Activated CD4-positive, alpha-beta T cell treated with anti-CD3 and anti-CD28 coated beads for 24 hours (primary cell): ENCODE results near the gene FRMD8.

Experiments used
- DNase-seq, 2 donors: peaks; one replicate each; pipeline ENCODE4 v3.0.0-alpha.2; 2020; ENCODE audit warnings: low read depth in 2 of 2

The FRMD8 gene

DNA sequence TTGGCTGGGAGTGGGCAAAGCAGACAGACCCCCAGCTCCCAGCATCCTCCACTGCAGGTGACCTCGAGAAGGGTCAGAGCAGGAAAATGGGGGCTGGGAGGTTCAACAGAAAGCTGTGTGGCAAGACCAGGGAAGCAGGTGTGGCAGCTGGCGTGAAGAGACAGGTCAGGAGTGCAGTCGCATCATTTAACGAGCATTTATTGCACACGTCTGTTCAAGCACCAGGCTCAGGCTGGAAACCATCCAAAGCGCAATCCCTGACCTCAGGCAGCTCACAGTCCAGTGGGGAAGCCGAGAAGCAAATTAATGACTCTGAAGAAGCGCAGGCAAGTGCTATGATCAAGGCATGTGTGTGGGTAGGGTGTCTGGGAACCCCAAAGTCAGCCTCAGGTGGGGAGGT, 11.4 kb upstream of the FRMD8 start:
- DNase-seq: no peak

- no peak for DNase-seq
These were observed 10.2 kb upstream of the FRMD8 start for GRCh38 chr11:65376138-65376713.

DNA sequence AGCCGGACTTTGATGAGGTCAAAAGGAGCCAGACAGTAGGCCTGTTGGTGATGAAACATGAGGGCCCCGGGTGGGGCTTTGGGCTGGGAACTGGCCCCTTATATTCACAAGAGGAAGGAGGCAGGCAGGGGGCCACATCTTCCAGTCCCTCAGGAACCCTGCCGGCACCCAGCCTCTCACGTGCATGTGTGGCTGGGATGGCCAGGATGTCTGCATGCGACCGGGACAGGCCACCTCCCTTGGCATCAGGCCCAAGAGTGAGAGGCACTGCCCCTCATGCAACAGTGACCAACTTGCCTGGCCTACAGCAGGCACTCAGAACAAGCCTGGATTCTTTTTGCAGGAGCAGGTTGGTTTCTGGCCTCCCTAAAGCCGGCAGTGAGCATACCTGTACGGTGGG, 9.4 kb upstream of the FRMD8 start:
- no peak for DNase-seq

GRCh38 chr11:65377777-65378176, 8.7 kb upstream of the FRMD8 start:
- DNase-seq: no peak

DNA sequence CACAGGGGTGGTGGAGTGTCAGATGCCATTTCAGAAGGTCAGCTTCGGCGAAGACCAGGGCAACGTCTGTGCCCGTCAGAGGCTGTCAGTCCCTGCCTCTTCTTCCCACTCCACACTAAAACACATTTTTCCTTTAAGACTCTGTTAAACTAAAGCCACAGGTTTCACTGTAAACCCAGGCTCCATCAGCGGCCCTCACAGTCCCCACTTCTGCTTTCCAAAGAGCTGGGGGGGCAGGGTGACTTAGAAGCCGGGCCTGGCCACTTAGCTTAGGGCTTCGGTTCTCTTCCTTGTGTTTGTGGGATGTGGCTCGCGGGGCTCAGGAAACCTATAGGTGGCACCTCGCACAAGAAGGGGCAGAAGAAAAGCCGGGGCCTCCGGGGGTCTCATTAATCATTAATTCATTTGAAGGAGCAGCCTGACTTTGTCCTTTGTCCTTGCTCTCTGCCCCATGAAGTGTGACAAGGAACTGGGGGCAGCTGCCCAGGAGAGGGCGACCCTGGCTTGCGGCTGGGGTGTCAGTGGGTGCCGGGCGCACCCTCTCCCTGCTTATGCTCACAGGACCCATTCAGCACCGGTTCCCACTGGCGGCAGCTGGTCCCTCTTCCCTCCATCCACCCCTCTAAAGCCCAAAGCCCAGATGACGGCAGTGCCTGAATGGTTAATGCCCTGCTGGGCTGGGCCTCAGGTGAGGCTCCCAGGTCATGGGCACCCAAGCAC, 8.1 kb upstream of the FRMD8 start:
- no peak for DNase-seq

DNA sequence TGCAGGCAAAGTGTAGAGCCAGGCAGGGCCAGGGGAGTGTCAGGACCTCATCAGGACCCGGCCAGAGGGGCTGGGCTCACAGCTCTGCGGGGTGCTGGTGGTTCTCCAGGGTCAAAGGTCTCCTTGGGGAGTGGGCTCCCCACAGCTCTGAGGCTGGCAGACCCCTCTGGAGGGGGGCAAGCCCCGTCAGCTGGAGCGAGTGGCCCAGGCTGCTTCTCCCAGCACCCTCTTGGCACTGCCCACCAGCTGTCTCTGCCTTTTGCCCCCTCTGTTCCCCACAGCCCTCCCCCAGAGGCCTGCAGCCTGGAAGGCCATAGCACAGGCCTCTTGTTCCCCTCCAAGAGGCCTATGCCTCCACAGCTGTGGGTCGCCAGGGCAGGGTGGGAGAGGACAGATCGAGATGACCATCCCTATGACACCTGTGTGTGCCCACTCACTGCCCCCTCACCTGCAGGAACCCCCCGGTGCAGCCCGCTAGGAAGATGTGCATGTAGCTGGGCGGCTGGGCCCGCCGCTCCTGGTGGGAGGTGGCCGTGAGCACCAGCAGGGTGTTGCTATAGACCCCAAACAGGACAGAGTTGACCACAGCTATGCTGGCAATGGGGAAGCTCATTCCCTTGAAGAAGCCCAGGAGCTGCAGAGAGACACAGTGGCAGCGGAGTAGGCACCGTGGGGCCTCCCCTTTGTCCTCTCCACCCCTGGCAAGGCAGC, 7.4 kb upstream of the FRMD8 start:
- no peak for DNase-seq

- DNase-seq: no peak
These were observed 6.6 kb upstream of the FRMD8 start for GRCh38 chr11:65379698-65380459.

DNA sequence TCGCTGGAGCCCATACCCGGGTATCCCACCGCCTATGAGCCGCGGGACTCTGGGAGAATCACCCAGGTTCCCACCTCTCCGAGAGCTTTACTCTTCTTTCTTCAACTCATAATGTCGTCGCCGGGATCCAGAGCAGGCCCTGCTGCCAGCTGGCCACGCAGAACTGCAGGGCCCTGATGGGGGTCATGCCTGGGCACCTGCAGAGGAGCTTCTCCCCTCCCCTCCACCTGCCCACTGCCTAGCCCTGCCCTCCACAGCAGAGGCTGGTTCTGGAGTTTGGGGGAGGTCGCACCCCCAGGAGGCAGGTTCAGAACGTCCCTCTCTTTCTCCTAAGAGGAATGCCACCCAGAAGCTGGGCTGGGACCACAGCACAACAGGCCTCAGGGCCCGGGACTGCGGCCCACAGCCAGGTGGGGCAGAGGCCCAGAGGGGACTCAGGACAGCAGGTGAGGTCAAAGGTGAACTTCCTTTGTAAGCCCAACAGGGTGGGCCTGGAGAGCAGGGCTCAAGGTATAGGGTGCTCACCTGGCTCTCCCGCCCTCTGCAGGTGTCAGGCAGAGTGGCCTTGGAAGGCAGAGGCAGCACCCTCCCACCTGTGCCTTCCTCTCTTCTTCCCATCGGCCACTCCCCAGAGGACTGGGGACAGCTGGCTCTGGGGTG, 5.8 kb upstream of the FRMD8 start:
- DNase-seq: no peak

- DNase-seq: no peak
These were observed 4.8 kb upstream of the FRMD8 start for GRCh38 chr11:65381716-65382032.

- peak; percentile 81 to 87 for DNase-seq
These were observed 4.2 kb upstream of the FRMD8 start, which contains the start of gene SLC25A45 for GRCh38 chr11:65382033-65382803. Gene SLC25A45, minus strand, starts transcription at chr11:65382646. Its CDS starts 695 bp downstream, at chr11:65381951.

- no peak for DNase-seq
These were observed 3.6 kb upstream of the FRMD8 start for GRCh38 chr11:65382804-65383368.

GRCh38 chr11:65383778-65384177, 2.7 kb upstream of the FRMD8 start:
- no peak for DNase-seq

- no peak for DNase-seq
These were observed 2.0 kb upstream of the FRMD8 start for GRCh38 chr11:65384301-65384889.

GRCh38 chr11:65388731-65389130, 2.3 kb downstream of the FRMD8 start:
- DNase-seq: no peak

DNA sequence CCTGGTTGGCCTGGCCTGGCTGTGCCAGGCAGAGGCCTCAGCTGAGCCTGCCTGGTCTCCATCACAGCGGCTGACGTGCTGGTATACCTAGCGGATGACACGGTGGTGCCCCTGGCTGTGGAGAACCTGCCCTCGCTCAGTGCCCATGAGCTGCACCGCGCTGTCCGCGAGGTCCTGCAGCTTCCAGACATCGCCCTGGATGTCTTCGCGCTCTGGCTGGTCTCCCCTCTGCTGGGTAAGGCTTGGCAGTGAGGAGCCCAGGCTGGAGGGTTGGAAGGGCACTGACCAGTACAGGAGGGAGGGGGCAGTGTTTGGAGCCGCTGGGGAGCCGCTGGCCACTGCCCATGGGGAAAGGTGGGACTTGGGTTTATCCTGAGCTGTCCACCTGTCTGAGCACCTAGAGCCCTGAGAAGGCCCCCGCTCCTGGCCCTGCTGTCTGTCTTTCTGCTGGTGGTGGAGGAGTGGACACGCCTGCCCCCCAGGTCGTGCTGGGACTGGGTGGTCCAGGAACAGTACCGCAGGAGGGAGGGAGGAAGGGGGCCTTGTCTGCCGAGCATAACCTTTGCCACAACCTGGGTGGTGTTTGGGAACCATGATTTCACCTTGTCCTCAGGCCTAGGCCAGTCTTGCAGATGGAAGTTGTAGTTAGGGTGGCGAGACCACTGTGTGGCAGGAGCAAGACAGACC, 3.0 kb downstream of the FRMD8 start:
- DNase-seq: no peak

DNA sequence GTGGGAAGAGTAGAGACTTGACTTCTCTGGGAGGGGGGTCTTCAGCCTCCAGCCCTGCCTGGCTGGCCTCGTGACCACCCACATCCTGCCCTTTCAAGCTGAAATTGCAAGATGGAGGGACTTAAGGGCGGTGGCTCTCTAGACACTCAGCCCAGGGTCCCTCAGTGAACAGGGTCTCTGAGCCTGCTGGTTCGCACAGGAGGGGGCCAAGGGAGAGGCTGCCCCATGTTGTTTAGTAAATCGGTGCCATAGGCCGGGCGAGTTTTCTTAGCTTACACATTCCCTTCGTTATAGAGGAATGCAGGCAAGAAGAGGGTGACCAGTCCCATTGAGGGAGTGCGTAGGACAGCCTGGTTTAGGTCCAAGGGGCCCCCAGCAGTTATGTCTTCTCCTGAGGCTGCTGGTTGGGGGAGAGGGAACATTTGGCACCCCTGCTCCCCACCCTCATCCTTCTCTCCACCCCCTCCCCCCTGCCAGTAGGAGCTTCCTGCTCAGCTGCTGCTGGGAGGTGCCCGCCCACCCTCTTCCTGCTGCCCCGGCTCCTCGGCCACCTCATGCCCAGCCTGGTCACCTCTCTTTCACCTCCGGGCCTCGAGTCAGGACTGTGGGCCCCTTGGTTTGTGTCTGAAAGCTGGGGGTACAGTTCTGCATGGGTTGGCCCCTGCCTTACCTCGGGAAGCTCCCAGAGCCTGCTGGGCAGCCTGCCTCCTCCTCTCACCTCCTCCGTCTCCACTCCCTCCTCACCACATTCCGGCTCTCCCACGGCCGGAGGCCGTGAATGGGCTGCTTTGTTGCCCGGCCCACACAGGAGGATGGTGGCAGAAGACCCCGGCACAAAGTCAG, 3.9 kb downstream of the FRMD8 start:
- DNase-seq: no peak

DNA sequence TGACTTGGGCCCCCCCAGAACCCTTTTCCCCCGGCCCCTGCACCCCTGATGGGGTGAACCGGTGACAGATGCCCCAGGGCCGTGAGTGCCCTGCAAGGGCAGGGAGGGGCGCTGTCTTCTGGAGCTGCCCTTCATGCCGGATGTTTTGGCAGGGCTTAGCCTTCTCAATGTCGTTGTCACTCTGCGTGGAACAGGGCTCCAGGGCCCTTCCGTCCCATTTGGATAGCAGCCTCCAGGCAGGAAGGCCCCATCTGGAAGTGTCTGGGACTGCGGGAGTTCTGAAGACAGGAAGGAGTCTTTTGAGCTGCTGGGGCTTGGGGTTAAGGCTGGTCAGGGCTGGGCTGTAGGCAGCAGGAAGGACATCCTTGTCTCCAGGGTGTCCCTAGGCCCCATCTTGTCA, 4.6 kb downstream of the FRMD8 start:
- DNase-seq: no peak

DNA sequence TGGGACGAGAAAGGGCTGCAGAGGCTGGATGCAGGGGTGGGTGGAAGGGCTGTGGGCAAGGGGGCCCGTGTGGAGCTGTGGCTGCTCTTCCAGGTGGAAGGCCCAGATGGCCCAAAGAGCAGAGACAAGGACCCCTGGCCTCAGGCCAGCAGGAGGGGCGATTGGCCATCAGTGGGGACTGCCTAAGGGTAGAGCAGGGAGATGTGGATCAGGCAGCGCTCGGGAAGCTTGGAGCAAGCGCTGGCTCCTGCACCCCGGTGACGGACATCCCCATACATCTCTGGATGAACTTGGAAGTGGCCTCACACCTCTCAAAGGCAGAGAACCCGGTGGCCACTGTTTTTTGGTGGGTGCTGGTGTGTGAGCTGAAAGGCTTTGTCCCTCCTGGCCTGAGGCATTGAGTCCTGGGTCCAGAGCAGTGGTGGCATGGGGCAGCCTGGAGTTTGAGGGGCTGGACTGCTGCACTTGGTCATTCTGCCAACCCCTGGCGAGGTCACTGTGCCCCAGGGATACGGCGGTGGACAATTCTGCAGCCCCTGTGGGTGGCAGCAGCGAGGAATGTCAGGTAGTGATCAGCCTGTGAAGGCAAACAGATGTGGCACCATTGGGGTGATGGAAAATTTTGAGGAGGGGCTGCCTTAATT, 5.9 kb downstream of the FRMD8 start:
- DNase-seq: no peak
